WTC11 (cell line): ENCODE measurements around the gene FAM107A. TPM values are rescaled to one million over a fixed set of nuclear protein-coding genes. Genes with fewer than 3 reads are reported as not detected.

ENCODE experiments used
- ATAC-seq: fragments of 200-7000 bp; cut with Tn5 transposase; 2 replicates; pipeline ENCODE4 v1.10.0; 2021; ENCODE audit warnings: mild to moderate bottlenecking, moderate library complexity
- CTCF ChIA-PET: fragments of 300-600 bp; sonication (Branson Sonifier 250); formaldehyde crosslinking; loops from one replicate; lab custom pipeline; 2021; ENCODE audit warnings: antibody characterized with exemption; lab: Charles Lee
- POLR2A ChIA-PET: fragments of 350-600 bp; sonication (Branson Sonifier 250); formaldehyde crosslinking; loops from one replicate; lab custom pipeline; 2021; ENCODE audit warnings: antibody characterized with exemption; lab: Charles Lee
- DNase-seq: peaks from one replicate; pipeline ENCODE4 v3.0.0; 2021; ENCODE audit warnings: low spot score
- H3K27ac Mint-ChIP-seq: 2 replicates; pipeline ENCODE4 v1.8.0; 2021; ENCODE audit warnings: mixed read lengths
- H3K27me3 Mint-ChIP-seq: 2 replicates; pipeline ENCODE4 v1.8.0; 2021; ENCODE audit warnings: low read depth, mild to moderate bottlenecking, moderate library complexity, mixed read lengths
- H3K36me3 Mint-ChIP-seq: 2 replicates; pipeline ENCODE4 v1.8.0; 2021; ENCODE audit warnings: mixed read lengths
- H3K4me1 Mint-ChIP-seq: 2 replicates; pipeline ENCODE4 v1.8.0; 2022; ENCODE audit warnings: mixed read lengths
- H3K4me3 Mint-ChIP-seq: 2 replicates; pipeline ENCODE4 v1.8.0; 2021; ENCODE audit warnings: mild to moderate bottlenecking, moderate library complexity, mixed read lengths
- H3K9me3 Mint-ChIP-seq: 2 replicates; pipeline ENCODE4 v1.8.0; 2021; ENCODE audit warnings: mixed read lengths
- CBFB ChIP-seq: sonication (generic); formaldehyde crosslinking; IDR thresholded peaks from 2 replicates; pipeline ENCODE4 v1.8.1; 2022; ENCODE audit warnings: mild to moderate bottlenecking, low read depth, missing genetic modification reagents
- E2F5 ChIP-seq: sonication (generic); formaldehyde crosslinking; IDR thresholded peaks from 2 replicates; pipeline ENCODE4 v1.8.1; 2022; ENCODE audit warnings: mild to moderate bottlenecking, moderate library complexity, missing genetic modification reagents
- ELF4 ChIP-seq: sonication (generic); formaldehyde crosslinking; IDR thresholded peaks from 2 replicates; pipeline ENCODE4 v1.8.1; 2022; ENCODE audit warnings: low read depth, mild to moderate bottlenecking, moderate library complexity, missing genetic modification reagents
- FOXP4 ChIP-seq: sonication (generic); formaldehyde crosslinking; IDR thresholded peaks from 2 replicates; pipeline ENCODE4 v1.8.0; 2022; ENCODE audit warnings: mild to moderate bottlenecking, missing genetic modification reagents
- MXD4 ChIP-seq: fragments of 250-450 bp; sonication (Bioruptor Pico); IDR thresholded peaks from 2 replicates; pipeline ENCODE4 v1.8.0; 2021; ENCODE audit warnings: mild to moderate bottlenecking, moderate library complexity, borderline replicate concordance
- NFYB ChIP-seq: sonication (generic); formaldehyde crosslinking; conservative IDR thresholded peaks from 2 replicates; pipeline ENCODE4 v1.8.0; 2022; ENCODE audit warnings: low read depth, missing genetic modification reagents
- PREB ChIP-seq: sonication (generic); formaldehyde crosslinking; IDR thresholded peaks from 2 replicates; pipeline ENCODE4 v1.8.1; 2022; ENCODE audit warnings: mild to moderate bottlenecking, missing genetic modification reagents, moderate library complexity, borderline replicate concordance
- ZNF121 ChIP-seq: sonication (generic); formaldehyde crosslinking; IDR thresholded peaks from 2 replicates; pipeline ENCODE4 v1.8.0; 2023; ENCODE audit warnings: missing genetic modification reagents
- ZNF232 ChIP-seq: sonication (generic); formaldehyde crosslinking; IDR thresholded peaks from 2 replicates; pipeline ENCODE4 v1.8.0; 2022; ENCODE audit warnings: mild to moderate bottlenecking, missing genetic modification reagents
- ZNF317 ChIP-seq: sonication (generic); formaldehyde crosslinking; IDR thresholded peaks from 2 replicates; pipeline ENCODE4 v1.8.1; 2023; ENCODE audit warnings: low read depth, mild to moderate bottlenecking, moderate library complexity, missing genetic modification reagents, borderline replicate concordance
- total RNA-seq: library from RNA; stranded (reverse); gene quantifications from 3 replicates; pipeline ENCODE4 v1.2.3, GENCODE V29; 2021
- TF ChIP-seq, protein P1 (sequence below): sonication (generic); formaldehyde crosslinking; IDR thresholded peaks from 2 replicates; pipeline ENCODE4 v1.8.1; 2022; ENCODE audit warnings: low read depth, missing genetic modification reagents, borderline replicate concordance
- TF ChIP-seq, protein P2 (sequence below): sonication (generic); formaldehyde crosslinking; IDR thresholded peaks from 2 replicates; pipeline ENCODE4 v1.8.0; 2022; ENCODE audit warnings: missing genetic modification reagents
- TF ChIP-seq, protein P3 (sequence below): sonication (generic); formaldehyde crosslinking; IDR thresholded peaks from 2 replicates; pipeline ENCODE4 v1.8.1; 2023; ENCODE audit warnings: mild to moderate bottlenecking, missing genetic modification reagents, moderate library complexity

FAM107A gene
- total RNA-seq, 1 experiment from 2014 or later, result 0.31 TPM

- TF ChIP-seq FOXP4, result no peak
- TF ChIP-seq MXD4, result no peak
- TF ChIP-seq, protein P1, sequence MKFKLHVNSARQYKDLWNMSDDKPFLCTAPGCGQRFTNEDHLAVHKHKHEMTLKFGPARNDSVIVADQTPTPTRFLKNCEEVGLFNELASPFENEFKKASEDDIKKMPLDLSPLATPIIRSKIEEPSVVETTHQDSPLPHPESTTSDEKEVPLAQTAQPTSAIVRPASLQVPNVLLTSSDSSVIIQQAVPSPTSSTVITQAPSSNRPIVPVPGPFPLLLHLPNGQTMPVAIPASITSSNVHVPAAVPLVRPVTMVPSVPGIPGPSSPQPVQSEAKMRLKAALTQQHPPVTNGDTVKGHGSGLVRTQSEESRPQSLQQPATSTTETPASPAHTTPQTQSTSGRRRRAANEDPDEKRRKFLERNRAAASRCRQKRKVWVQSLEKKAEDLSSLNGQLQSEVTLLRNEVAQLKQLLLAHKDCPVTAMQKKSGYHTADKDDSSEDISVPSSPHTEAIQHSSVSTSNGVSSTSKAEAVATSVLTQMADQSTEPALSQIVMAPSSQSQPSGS (CRISPR knock-in tag), result no peak
- no peak for TF ChIP-seq ZNF317 (CRISPR knock-in tag)
Observed at GRCh38 chr3:58535531-58536500, 41.4 kb downstream of the FAM107A start (continued).

GRCh38 chr3:58534592-58535494 lies 42.3 kb downstream of the FAM107A start:
- Mint-ChIP-seq H3K4me1 (peaks cover 7% of the 10 kb centered on the region), H3K27ac (no peak overlapping the region), H3K4me3 (no peak overlapping the region), H3K27me3 (no peaks in the 10 kb centered on the region), H3K36me3 (no peaks in the 10 kb centered on the region), H3K9me3 (no peaks in the 10 kb centered on the region)
- DNase-seq (no peak), ATAC-seq (no peak)
- TF ChIP-seq NFYB (CRISPR knock-in tag) (no peak), E2F5 (CRISPR knock-in tag) (no peak), FOXP4 (no peak), PREB (CRISPR knock-in tag) (no peak), CBFB (no peak), ZNF232 (CRISPR knock-in tag) (no peak), ZNF121 (CRISPR knock-in tag) (no peak), ELF4 (CRISPR knock-in tag) (no peak)
- TF ChIP-seq, protein P2, sequence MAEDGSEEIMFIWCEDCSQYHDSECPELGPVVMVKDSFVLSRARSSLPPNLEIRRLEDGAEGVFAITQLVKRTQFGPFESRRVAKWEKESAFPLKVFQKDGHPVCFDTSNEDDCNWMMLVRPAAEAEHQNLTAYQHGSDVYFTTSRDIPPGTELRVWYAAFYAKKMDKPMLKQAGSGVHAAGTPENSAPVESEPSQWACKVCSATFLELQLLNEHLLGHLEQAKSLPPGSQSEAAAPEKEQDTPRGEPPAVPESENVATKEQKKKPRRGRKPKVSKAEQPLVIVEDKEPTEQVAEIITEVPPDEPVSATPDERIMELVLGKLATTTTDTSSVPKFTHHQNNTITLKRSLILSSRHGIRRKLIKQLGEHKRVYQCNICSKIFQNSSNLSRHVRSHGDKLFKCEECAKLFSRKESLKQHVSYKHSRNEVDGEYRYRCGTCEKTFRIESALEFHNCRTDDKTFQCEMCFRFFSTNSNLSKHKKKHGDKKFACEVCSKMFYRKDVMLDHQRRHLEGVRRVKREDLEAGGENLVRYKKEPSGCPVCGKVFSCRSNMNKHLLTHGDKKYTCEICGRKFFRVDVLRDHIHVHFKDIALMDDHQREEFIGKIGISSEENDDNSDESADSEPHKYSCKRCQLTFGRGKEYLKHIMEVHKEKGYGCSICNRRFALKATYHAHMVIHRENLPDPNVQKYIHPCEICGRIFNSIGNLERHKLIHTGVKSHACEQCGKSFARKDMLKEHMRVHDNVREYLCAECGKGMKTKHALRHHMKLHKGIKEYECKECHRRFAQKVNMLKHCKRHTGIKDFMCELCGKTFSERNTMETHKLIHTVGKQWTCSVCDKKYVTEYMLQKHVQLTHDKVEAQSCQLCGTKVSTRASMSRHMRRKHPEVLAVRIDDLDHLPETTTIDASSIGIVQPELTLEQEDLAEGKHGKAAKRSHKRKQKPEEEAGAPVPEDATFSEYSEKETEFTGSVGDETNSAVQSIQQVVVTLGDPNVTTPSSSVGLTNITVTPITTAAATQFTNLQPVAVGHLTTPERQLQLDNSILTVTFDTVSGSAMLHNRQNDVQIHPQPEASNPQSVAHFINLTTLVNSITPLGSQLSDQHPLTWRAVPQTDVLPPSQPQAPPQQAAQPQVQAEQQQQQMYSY (CRISPR knock-in tag), result no peak
- TF ChIP-seq, protein P3, sequence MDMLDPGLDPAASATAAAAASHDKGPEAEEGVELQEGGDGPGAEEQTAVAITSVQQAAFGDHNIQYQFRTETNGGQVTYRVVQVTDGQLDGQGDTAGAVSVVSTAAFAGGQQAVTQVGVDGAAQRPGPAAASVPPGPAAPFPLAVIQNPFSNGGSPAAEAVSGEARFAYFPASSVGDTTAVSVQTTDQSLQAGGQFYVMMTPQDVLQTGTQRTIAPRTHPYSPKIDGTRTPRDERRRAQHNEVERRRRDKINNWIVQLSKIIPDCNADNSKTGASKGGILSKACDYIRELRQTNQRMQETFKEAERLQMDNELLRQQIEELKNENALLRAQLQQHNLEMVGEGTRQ (CRISPR knock-in tag), result no peak
- TF ChIP-seq, protein P1 (CRISPR knock-in tag), result no peak
- CTCF ChIA-PET, result interaction anchor here (1.0 to 1.5 kb wide), 3 partner anchors 25 to 347 kb away, joined by 3 read pairs; no protein-coding TSS in a partner anchor
- POLR2A ChIA-PET, result no interaction called here
